PFSK-1 (cell line): ENCODE data around the gene ALDH6A1.

ENCODE experiments used
- FOXP2 ChIP-seq: optimal IDR thresholded peaks from 2 replicates; pipeline ENCODE3; 2011; ENCODE audit warnings: borderline replicate concordance, control low read depth, inconsistent platforms; ENCODE audit not compliant: insufficient read depth; ENCODE audit errors: extremely low read length, extremely low read depth
- POLR2AphosphoS5 ChIP-seq: IDR thresholded peaks from 2 replicates; pipeline ENCODE4 v1.6.1; 2012; ENCODE audit warnings: low read depth, mild to moderate bottlenecking, control low read depth, low read length, moderate library complexity
- SIN3A ChIP-seq: IDR thresholded peaks from 2 replicates; pipeline ENCODE4 v1.6.1; 2012; ENCODE audit warnings: mild to moderate bottlenecking, low read length, moderate library complexity, borderline replicate concordance; ENCODE audit not compliant: insufficient read depth
- TAF1 ChIP-seq: IDR thresholded peaks from 2 replicates; pipeline ENCODE4 v1.6.1; 2012; ENCODE audit warnings: low read length, control low read depth, borderline replicate concordance; ENCODE audit not compliant: insufficient read depth
- TF ChIP-seq, protein P1 (sequence below), 2 experiments: IDR thresholded peaks; 2 replicates each; pipeline versions ENCODE4 v1.6.1 to v1.8.0; 2011 to 2012; ENCODE audit warnings: low read depth in 2 of 2, low read length in 2 of 2, control low read depth in 1 of 2, inconsistent platforms in 1 of 2, mild to moderate bottlenecking in 1 of 2, moderate library complexity in 1 of 2; ENCODE audit not compliant: insufficient read depth in 1 of 2

Gene ALDH6A1

DNA sequence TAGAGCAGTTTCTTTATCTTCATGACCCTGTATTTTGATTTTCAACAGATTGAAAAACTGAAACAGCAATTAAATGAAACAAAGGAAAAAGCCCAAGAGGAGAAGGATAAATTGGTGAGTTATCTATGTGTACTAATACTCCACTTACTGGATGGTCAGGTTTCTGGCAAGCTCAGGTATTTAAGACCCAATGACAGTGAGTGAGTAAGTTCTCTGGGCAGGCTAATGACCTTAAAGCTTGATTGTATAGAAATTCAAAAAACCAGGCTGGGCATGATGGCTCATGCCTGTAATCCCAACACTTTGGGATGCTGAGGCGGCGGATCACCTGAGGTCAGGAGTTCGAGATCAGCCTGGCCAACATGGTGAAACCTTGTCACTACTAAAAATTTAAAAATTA is 55.1 kb downstream of the ALDH6A1 start:
- TF ChIP-seq TAF1: no peak
- no peak for TF ChIP-seq POLR2AphosphoS5
- no peak for TF ChIP-seq FOXP2
- no peak for TF ChIP-seq SIN3A
- TF ChIP-seq, protein P1, sequence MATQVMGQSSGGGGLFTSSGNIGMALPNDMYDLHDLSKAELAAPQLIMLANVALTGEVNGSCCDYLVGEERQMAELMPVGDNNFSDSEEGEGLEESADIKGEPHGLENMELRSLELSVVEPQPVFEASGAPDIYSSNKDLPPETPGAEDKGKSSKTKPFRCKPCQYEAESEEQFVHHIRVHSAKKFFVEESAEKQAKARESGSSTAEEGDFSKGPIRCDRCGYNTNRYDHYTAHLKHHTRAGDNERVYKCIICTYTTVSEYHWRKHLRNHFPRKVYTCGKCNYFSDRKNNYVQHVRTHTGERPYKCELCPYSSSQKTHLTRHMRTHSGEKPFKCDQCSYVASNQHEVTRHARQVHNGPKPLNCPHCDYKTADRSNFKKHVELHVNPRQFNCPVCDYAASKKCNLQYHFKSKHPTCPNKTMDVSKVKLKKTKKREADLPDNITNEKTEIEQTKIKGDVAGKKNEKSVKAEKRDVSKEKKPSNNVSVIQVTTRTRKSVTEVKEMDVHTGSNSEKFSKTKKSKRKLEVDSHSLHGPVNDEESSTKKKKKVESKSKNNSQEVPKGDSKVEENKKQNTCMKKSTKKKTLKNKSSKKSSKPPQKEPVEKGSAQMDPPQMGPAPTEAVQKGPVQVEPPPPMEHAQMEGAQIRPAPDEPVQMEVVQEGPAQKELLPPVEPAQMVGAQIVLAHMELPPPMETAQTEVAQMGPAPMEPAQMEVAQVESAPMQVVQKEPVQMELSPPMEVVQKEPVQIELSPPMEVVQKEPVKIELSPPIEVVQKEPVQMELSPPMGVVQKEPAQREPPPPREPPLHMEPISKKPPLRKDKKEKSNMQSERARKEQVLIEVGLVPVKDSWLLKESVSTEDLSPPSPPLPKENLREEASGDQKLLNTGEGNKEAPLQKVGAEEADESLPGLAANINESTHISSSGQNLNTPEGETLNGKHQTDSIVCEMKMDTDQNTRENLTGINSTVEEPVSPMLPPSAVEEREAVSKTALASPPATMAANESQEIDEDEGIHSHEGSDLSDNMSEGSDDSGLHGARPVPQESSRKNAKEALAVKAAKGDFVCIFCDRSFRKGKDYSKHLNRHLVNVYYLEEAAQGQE (IDR thresholded peaks at IDR 0.05; ENCODE audit: insufficient read depth in 1 of 2, low read depth in 2 of 2, low read length in 2 of 2): no peak

DNA sequence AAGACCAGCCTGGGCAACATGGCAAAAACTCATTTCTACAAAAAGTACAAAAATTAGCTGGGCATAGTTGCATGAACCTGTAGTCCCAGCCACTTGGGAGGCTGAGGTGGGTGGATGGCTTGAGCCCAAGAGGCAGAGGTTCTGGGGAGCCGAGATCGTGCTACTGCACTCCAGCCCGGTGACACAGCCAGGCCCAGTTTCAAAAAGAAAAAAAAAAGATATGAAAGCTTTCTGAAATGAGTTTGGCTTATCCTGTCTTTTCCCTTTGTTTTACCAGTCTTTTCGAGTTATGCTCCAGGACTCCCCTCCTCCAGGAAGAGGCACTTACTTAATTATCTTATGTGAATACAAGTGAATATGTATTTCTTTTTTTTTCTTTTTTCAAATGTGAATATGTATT is 61.9 kb downstream of the ALDH6A1 start:
- TF ChIP-seq FOXP2: no peak
- TF ChIP-seq POLR2AphosphoS5: no peak
- TF ChIP-seq SIN3A: no peak
- TF ChIP-seq TAF1: no peak
- TF ChIP-seq, protein P1 (IDR thresholded peaks at IDR 0.05; ENCODE audit: insufficient read depth in 1 of 2, low read depth in 2 of 2, low read length in 2 of 2): no peak

DNA sequence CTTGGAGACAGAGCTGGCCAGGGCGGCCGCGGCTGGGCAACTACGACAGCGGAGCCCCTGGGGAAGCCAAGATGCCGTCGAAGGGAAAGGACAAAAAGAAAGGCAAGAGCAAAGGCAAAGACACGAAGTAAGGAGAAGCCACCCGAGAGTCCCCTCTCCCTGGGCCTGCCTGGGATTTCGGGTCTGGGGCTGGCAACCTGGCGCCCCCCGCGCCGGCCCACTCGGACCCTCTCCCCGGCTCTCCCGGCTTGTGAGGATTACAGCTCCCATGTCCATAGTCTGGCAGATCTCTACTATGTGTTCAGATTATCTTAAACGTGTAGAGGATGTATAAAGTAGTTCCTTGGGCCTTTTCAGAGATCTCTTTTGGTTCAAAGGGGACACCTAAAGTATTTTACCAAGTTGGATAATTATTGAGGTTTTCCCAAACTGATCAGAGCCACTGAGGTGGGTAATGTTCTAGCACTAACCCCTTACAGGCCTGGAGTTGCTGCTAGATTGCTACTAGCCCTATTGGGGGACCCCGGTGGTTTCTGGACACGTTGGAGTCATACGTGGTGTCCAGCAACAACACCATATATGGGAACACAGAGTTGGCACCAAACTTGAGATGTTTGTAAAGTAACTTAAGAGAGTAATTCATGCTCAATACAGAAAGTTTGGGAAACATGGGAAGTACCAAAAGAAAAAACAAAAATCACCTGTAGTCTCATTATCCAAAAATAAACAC is 64.7 kb downstream of the ALDH6A1 start:
- TF ChIP-seq, protein P1 (IDR thresholded peaks at IDR 0.05; ENCODE audit: insufficient read depth in 1 of 2, low read depth in 2 of 2, low read length in 2 of 2): no peak
- TF ChIP-seq POLR2AphosphoS5 (no peak), TAF1 (no peak), SIN3A (no peak), FOXP2 (no peak)

DNA sequence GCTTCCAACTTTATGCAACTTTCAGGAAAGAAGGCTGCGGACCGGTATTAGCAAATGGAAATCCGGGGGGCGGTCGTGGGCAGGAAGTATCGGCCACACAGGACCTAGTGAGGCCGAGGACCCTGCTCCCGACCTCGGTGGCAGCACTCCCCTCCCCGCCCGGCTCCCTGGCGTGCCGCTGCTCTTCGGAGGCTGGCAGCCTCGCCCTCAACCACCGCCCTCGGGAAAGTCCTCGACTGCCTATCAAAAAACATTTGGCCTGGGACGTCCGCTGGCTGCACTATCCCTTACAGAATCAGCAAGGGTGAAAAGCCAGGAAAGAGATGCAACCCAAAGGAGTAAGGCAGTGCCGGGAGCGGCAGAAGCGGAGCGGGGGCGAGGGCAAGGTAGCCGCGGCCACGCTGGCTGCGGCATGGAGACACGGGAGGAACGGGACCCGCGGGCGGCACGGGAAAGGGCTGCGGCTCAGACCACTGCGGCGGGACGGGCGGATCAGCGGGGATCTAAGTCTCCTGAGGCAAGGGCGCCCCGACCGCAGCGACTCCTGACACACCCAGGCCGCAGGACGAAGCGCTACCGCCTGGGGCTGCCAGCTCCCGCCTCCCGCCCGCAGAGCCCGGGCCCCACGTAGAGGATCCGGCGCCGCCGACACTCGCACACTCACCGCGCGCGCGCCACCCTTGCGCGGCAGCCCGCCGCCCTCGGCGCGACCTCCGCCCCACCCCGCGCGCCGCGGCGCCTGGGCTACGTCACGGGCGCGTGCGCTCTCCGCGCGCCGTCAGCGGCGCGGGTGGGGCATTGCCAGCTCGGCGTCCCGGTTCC is 65.5 kb downstream of the ALDH6A1 start, which contains the start of the genes BBOF1 and ENTPD5:
BBOF1 (plus strand) TSS at position 764 of the 822 bp plus-strand sequence. CDS start 130 bp downstream, outside the sequence.
ENTPD5 (minus strand) TSS at position 703 of the 822 bp plus-strand sequence. CDS start 31,186 bp downstream, outside the sequence.
- TF ChIP-seq FOXP2 (peak; percentile 65), TAF1 (0 out of 2 replicates have a peak, but pooled peaks have one; percentile 48), POLR2AphosphoS5 (no peak; the same call in 1 of the 2 replicates)
- TF ChIP-seq, protein P1 (IDR thresholded peaks at IDR 0.05; ENCODE audit: insufficient read depth in 1 of 2, low read depth in 2 of 2, low read length in 2 of 2): 0 out of 4 replicates have a peak, but pooled peaks of 1 of the 2 experiments have one; percentile 30
